Ishikawa (cell line): ENCODE data around the gene PSMA8.

Experiments used
- CEBPB ChIP-seq: IDR thresholded peaks from 2 replicates; pipeline ENCODE4 v1.6.1; 2012
- CREB1 ChIP-seq: IDR thresholded peaks from 2 replicates; pipeline ENCODE4 v1.6.1; 2012; ENCODE audit warnings: low read depth
- EGR1 ChIP-seq: IDR thresholded peaks from 2 replicates; pipeline ENCODE4 v1.6.1; 2012
- EP300 ChIP-seq: IDR thresholded peaks from 2 replicates; pipeline ENCODE4 v1.6.1; 2012; ENCODE audit warnings: borderline replicate concordance
- FOXM1 ChIP-seq: IDR thresholded peaks from 2 replicates; pipeline ENCODE4 v1.6.1; 2012; ENCODE audit warnings: low read depth, borderline replicate concordance
- NFIC ChIP-seq: IDR thresholded peaks from 2 replicates; pipeline ENCODE4 v1.6.1; 2012
- RAD21 ChIP-seq: IDR thresholded peaks from 2 replicates; pipeline ENCODE4 v1.6.1; 2012; ENCODE audit warnings: low read depth
- TAF1 ChIP-seq: IDR thresholded peaks from 2 replicates; pipeline ENCODE4 v1.6.1; 2012; ENCODE audit warnings: low read depth, mild to moderate bottlenecking
- TCF12 ChIP-seq: IDR thresholded peaks from 2 replicates; pipeline ENCODE4 v1.6.1; 2012; ENCODE audit warnings: low read depth
- TEAD4 ChIP-seq: IDR thresholded peaks from 2 replicates; pipeline ENCODE4 v1.6.1; 2012
- YY1 ChIP-seq: IDR thresholded peaks from 2 replicates; pipeline ENCODE4 v1.6.1; 2012; ENCODE audit warnings: low read depth
- ZBTB7A ChIP-seq: IDR thresholded peaks from 2 replicates; pipeline ENCODE4 v1.6.1; 2012; ENCODE audit warnings: low read depth
- TF ChIP-seq, protein P1 (sequence below): IDR thresholded peaks from 2 replicates; pipeline ENCODE4 v1.6.1; 2012
- TF ChIP-seq, protein P2 (sequence below): IDR thresholded peaks from 2 replicates; pipeline ENCODE4 v1.6.1; 2012; ENCODE audit warnings: low read depth, mild to moderate bottlenecking
- TF ChIP-seq, protein P3 (sequence below): IDR thresholded peaks from 2 replicates; pipeline ENCODE4 v1.6.1; 2012

The PSMA8 gene

DNA sequence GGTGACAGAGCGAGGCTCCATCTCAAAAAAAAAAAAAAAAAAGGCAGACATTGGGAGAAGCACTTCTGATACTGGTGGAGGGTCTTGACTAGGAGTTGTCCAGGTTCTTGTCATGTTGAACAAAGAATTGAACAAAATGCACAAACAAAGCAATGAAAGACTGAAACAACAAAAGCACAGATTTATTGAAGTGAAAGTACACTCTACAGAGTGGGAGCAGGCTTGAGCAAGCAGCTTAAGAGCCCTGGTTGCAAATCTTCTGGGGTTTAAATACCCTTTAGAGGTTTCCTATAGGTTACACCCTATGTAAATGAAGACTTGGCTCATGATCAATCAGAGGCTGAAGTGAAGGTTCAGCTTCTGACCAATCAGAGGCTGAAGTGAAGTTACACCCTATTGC lies 36.8 kb upstream of the PSMA8 start:
- TF ChIP-seq, protein P1, sequence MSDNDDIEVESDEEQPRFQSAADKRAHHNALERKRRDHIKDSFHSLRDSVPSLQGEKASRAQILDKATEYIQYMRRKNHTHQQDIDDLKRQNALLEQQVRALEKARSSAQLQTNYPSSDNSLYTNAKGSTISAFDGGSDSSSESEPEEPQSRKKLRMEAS, result no peak
- TF ChIP-seq NFIC, result no peak
- TF ChIP-seq FOXM1, result no peak

DNA sequence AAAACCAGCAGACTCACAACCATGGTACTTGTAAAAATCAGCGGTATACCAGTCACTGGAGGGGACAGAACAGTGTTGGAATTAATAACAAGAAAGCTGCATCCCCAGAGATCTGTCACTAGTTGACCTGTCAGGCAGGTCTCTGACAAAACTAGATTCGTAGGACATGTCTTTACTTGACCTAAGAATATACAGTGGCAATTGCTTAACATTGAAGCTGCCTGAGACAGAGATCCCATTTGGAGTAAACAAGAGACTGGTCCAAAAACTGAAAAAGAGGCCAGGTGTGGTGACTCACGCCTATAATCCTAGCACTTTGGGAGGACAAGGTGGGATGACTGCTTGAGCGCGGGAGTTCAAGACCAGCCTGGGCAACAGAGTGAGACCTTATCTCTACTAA lies 36.1 kb upstream of the PSMA8 start:
- no peak for TF ChIP-seq RAD21
- TF ChIP-seq TEAD4, result no peak
- TF ChIP-seq YY1, result no peak
- no peak for TF ChIP-seq CEBPB

DNA sequence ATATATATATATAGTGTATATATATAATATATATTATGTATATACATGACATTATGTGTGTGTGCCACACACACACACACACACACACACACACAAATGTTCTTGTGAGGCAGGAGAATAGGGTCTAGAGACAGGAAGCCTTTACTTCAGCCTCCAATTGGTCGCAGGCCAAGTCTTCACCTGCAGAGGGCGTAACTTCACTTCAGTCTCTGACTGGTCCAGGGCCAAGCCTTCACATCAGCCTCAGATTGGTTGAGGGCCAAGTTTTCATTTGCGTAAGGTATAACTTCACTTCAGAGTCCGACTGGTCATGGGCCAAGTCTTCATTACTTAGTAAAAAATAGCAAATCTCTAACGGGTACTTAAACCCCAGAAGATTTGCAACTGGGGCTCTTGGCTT lies 30.1 kb upstream of the PSMA8 start:
- TF ChIP-seq NFIC (0 out of 2 replicates have a peak, but pooled peaks have one; percentile 24), RAD21 (peak; percentile 62), TEAD4 (no peak), FOXM1 (no peak)
- TF ChIP-seq, protein P2, sequence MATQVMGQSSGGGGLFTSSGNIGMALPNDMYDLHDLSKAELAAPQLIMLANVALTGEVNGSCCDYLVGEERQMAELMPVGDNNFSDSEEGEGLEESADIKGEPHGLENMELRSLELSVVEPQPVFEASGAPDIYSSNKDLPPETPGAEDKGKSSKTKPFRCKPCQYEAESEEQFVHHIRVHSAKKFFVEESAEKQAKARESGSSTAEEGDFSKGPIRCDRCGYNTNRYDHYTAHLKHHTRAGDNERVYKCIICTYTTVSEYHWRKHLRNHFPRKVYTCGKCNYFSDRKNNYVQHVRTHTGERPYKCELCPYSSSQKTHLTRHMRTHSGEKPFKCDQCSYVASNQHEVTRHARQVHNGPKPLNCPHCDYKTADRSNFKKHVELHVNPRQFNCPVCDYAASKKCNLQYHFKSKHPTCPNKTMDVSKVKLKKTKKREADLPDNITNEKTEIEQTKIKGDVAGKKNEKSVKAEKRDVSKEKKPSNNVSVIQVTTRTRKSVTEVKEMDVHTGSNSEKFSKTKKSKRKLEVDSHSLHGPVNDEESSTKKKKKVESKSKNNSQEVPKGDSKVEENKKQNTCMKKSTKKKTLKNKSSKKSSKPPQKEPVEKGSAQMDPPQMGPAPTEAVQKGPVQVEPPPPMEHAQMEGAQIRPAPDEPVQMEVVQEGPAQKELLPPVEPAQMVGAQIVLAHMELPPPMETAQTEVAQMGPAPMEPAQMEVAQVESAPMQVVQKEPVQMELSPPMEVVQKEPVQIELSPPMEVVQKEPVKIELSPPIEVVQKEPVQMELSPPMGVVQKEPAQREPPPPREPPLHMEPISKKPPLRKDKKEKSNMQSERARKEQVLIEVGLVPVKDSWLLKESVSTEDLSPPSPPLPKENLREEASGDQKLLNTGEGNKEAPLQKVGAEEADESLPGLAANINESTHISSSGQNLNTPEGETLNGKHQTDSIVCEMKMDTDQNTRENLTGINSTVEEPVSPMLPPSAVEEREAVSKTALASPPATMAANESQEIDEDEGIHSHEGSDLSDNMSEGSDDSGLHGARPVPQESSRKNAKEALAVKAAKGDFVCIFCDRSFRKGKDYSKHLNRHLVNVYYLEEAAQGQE, result no peak

DNA sequence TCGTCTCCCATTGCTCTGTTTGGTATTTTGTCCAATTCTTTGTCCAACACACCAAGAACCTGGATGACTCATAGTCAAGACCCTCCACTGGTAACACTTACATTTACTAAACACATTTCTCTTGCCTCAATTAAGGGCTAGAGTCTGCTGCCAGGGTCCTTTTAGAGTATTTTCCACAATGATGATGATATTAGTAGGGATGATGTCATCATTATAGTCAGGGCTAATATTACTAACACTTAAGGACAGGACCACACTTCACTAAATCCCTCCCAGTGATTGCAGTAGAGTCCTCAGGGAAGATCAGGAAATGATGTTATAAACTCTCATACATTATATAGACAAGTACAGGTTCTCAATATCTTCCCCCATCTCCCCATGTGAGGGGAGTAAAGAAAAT lies 29.6 kb upstream of the PSMA8 start:
- TF ChIP-seq FOXM1 (no peak), TCF12 (no peak), TEAD4 (no peak), ZBTB7A (no peak), NFIC (no peak), YY1 (no peak), EGR1 (no peak)
- TF ChIP-seq, protein P2, result no peak
- TF ChIP-seq, protein P1, result no peak
- TF ChIP-seq, protein P3, sequence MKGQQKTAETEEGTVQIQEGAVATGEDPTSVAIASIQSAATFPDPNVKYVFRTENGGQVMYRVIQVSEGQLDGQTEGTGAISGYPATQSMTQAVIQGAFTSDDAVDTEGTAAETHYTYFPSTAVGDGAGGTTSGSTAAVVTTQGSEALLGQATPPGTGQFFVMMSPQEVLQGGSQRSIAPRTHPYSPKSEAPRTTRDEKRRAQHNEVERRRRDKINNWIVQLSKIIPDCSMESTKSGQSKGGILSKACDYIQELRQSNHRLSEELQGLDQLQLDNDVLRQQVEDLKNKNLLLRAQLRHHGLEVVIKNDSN, result no peak

DNA sequence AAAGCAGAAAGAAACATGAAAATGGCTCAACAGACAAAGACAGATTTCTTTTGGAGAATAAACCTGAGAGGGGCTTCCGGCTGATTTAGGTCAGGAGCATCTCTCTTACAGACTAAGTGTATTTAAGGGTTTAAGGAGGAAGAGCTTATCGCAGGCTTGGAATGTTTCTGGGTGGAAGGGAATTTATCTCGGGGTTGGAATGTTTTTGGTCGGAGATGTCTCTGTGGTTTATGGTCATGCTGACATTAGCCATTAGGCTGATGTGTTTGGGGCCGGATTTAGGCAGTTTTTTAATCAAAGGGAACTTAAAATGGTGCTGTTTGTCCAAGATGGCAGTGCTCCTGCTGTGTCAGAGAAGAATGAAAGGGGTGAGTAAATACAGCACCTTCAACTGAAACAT lies 14.4 kb upstream of the PSMA8 start:
- no peak for TF ChIP-seq CREB1
- TF ChIP-seq NFIC, result no peak
- no peak for TF ChIP-seq YY1
- TF ChIP-seq, protein P2, result no peak
- TF ChIP-seq TAF1, result no peak
- no peak for TF ChIP-seq RAD21
- no peak for TF ChIP-seq CEBPB
- no peak for TF ChIP-seq EP300
- no peak for TF ChIP-seq FOXM1
- TF ChIP-seq, protein P3, result no peak
- TF ChIP-seq TCF12, result no peak
- no peak for TF ChIP-seq EGR1
- no peak for TF ChIP-seq ZBTB7A
- TF ChIP-seq TEAD4, result no peak
- TF ChIP-seq, protein P1, result no peak
